HG02588 (cell line): ENCODE measurements around the gene MED8.
"Not testable (repeated sequence)": the region's sequence is repeated elsewhere in the genome, so short reads cannot be mapped to it uniquely, and the experiment has no call there.

Experiments used
- ATAC-seq: cut with Tn5 transposase; IDR thresholded peaks from one replicate; pipeline ENCODE4 v1.9.1; 2021; ENCODE audit warnings: mild to moderate bottlenecking, moderate library complexity; ENCODE audit not compliant: unreplicated experiment

MED8 gene

DNA sequence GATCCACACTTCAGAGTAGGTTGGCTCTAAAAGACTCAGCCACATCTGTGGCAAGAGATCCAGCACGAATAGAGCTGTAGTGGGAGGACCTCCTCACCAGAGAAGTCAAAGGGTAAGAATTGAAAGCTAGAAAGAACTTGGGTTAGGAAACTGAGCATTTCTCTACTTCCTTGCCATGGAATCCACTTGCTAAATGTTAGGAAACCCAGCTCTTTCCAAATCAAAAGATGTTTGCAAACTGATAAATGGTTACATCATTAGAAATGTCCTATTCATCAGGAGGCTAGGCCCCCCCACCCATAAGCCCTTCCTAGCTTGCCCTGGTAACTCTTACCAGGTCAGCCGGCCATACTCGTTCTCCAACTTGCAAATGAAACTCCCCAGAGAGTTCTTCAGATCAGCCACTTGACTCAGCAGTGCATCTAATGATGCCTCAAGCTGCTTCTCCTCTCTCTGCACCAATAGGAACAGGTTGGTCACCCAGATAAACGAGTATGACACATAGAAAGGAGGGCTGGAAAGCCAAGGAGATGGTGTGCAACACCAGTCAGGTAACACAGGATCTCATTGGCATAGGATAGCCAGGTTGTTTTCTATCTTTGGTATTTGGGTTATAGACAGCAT is 1.5 kb downstream of the MED8 start:
- no peak for ATAC-seq

GRCh38 chr1:43386676-43387075 is 2.9 kb downstream of the MED8 start:
- no peak for ATAC-seq

- ATAC-seq: no peak
Observed at GRCh38 chr1:43383449-43383848, 6.2 kb downstream of the MED8 start.

DNA sequence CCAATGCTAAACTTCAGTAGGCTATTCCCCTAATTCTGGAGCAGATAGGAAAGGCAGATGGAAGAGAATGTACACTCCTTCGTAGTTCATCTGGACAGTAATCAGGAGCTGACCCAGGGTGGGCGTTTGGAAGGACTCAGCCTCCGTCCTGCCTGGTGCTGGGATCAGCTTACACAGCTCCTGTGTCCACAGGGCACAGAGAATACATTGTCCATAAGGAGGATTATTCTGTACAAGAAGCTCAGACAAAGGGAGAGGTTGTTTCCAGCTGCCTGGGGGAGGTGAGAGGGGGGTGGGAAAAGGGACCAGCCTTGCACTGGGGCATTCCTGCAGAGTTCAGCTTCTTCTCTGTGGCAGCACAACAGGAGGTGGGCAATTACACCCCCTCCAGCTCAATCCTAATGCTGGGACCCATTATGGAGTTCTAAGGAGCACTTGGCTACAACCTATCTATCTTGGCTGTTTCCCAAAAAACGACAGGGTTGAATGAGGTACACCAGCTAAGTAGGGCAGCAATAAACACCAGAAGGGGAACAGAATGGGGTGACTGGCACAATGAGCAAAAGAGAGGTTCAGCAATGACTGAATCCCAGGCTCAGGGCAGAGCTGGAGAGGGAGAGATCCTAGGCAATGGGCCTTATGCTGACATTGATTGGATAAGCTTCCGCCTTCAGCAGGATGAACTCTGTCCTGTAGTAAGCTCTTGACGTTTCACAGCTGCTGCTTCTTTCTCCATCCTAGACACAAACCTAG is 7.4 kb downstream of the MED8 start:
- ATAC-seq: no peak

DNA sequence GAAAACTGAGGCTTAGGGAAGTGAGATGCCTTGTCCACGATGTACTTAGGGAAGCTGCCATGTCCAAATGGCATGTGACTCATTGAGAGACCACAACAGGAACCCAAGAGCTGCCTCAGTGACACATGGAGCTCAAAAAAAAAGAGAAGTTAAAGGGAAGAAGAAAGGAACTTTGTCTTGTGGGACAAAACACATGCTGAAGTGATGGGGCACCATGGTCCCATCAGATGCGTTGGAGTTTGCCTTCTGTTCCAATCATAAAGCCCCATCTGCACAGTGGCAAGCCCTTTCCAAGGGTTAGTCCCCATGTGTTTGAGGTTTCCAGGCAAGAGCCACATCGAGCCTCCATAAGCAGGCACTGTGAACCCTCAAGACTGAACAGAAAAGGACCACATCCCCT is 8.0 kb downstream of the MED8 start:
- no peak for ATAC-seq

DNA sequence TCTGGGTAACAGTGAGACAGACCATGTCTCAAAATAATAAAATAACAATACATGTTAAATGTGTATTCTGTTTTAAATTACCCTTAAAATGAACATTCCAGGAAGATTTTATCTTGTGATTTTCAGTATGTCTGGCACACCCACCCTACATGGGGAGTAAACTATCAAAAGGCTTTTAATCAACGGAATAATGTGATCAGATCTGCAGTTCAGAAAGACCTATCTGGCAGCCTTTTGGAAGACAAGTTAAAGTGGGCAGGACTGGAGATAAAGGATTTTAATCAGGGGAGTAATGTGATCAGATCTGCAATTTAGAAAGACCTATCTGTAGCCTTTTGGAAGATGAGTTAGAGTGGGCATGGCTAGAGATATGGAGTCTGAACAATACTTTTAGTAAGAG is 10.1 kb downstream of the MED8 start:
- no peak for ATAC-seq

GRCh38 chr1:43377831-43378230 is 11.8 kb downstream of the MED8 start:
- ATAC-seq: no peak

- ATAC-seq: no peak
Observed at GRCh38 chr1:43376723-43377235, 12.8 kb downstream of the MED8 start.

DNA sequence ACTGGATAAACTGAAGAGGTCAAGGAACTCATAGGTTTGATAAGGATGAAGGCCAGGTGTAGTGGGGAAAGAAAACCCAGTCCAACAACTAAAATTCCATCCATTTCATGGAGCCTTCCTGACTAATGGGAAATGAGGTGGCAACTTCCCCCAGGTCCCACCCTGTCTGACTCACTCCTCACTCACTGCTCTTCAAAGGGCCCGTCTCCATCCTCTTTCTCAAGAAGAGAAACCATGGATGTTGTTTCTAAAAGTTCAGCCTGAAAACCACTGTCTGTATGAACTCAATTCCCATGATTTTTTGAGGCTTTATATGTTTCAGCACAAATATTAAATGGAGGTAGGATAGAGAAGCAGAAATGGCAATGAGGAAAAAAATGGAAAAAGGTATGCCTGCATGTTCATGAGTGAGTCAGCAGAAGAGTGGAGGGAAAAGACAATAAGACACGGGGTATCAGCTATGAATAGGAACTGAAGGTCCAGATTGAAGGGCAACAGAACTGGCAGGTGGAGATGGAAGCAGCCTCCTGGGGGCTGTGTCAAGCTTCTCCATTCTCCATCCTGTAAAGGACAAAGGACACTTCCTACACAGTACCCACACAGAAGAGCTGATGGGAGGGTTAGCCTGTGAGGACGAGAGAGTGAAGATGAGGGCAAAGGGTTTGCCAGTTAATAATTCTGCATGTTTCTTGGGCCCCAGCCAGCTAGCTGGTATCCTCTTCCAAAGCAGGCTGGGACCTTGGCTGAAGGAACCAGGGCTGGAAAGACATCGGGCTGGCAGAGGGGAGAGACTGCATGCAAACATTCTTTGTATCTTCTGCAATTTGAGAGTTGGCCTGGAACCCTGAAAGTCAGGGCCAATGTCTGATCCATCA is 16.3 kb downstream of the MED8 start:
- no peak for ATAC-seq

GRCh38 chr1:43372172-43372571 is 17.4 kb downstream of the MED8 start:
- no peak for ATAC-seq

- no peak for ATAC-seq
Observed at GRCh38 chr1:43370564-43370963, 19.0 kb downstream of the MED8 start.

GRCh38 chr1:43369779-43370178 is 19.8 kb downstream of the MED8 start:
- ATAC-seq: not testable (repeated sequence)

- ATAC-seq: no peak
Observed at GRCh38 chr1:43368646-43369020, 21.0 kb downstream of the MED8 start.

- ATAC-seq: peak; percentile 71
Observed at GRCh38 chr1:43367904-43368645, 21.5 kb downstream of the MED8 start, which contains the start of gene ELOVL1. TSS of gene ELOVL1 (minus strand) at chr1:43368011. CDS start at chr1:43365609, 2,402 bp downstream.

- ATAC-seq: peak; percentile 38
Observed at GRCh38 chr1:43367026-43367903, 22.3 kb downstream of the MED8 start.

GRCh38 chr1:43366601-43367025 is 23.0 kb downstream of the MED8 start:
- ATAC-seq: no peak

GRCh38 chr1:43366179-43366578 is 23.4 kb downstream of the MED8 start:
- no peak for ATAC-seq

DNA sequence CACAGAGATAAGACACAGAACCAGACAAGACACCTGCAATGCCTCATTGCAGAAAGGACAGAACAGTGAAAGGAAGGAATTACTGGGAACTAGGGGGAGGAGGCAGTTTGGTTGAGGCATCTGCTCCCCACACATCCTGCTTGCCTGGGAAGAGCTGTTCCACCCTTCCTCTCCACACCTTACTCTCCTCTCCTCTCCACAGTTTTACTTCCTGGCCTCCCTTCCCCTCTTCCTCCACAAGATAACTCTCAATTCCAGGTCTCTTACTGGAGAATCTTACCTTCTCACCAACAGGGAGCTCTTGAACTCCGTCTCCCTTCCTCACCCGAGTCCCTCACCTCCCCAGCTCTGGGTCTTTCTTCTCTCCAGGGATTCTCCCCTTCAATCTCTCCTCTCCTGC is 23.9 kb downstream of the MED8 start:
- ATAC-seq: no peak

GRCh38 chr1:43363935-43364525 is 25.6 kb downstream of the MED8 start:
- no peak for ATAC-seq
